Measurements from ENCODE around the gene ZC3H12D.

DNA sequence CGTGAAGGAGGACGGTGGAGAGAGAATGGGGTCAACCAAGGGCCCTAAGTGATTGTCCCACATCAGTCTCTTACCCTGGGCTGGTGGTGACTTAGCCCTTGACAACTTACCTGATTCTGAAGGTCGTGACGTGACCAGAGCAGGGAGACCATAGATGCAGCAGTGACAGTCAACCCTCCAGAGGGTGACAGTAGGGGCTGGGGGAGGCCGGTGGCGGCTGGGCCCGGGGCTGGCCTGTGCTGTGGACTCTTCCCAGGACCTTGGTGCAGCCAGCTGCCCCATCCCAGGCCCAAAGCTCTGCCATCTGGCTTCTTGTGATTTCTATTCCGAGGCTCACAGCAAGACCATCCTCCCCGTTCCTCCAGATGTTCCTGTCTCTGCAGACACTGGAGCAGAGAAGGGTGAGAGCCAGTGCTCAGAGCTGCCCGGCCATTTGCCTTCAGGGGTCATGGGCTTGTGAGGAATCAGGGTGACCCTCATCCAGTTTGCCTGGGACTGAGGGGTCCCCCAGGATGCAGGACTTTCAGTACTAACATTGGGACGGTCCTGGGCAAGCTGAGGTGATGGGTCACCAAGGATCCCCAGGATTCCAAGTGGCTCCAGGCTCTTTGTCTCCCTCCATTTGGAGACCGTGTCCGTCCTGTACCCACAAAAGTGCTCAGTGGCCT is 48.8 kb downstream of the ZC3H12D start:
- TF ChIP-seq, protein P1, sequence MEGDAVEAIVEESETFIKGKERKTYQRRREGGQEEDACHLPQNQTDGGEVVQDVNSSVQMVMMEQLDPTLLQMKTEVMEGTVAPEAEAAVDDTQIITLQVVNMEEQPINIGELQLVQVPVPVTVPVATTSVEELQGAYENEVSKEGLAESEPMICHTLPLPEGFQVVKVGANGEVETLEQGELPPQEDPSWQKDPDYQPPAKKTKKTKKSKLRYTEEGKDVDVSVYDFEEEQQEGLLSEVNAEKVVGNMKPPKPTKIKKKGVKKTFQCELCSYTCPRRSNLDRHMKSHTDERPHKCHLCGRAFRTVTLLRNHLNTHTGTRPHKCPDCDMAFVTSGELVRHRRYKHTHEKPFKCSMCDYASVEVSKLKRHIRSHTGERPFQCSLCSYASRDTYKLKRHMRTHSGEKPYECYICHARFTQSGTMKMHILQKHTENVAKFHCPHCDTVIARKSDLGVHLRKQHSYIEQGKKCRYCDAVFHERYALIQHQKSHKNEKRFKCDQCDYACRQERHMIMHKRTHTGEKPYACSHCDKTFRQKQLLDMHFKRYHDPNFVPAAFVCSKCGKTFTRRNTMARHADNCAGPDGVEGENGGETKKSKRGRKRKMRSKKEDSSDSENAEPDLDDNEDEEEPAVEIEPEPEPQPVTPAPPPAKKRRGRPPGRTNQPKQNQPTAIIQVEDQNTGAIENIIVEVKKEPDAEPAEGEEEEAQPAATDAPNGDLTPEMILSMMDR (IDR thresholded peaks at IDR 0.05; ENCODE audit: low read depth, low read length, poor library complexity, severe bottlenecking) = no peak
- no peak for TF ChIP-seq EZH2phosphoT487 (IDR thresholded peaks at IDR 0.05; ENCODE audit: borderline replicate concordance, low read length)

Measured in DOHH2 (cell line).